Fibroblast of mammary gland (primary cell): ENCODE results near the gene ADGRD1.

Experiments
- DNase-seq: peaks from one replicate; pipeline ENCODE4 v3.0.0-alpha.2; 2010; ENCODE audit warnings: low read depth
- H3K4me3 ChIP-seq: 2 replicates; pipeline ENCODE4 v1.5.1; 2011; ENCODE audit warnings: low read depth, mild to moderate bottlenecking, low read length, moderate library complexity; ENCODE audit not compliant: control insufficient read depth
- CTCF ChIP-seq: conservative IDR thresholded peaks from 2 replicates; pipeline ENCODE4 v1.5.1; 2011; ENCODE audit warnings: low read depth, low read length, inconsistent platforms; ENCODE audit not compliant: control insufficient read depth, insufficient read depth

ADGRD1 gene

GRCh38 chr12:131026754-131027153 is 73.0 kb downstream of the ADGRD1 start:
- DNase-seq, result no peak
- TF ChIP-seq CTCF, result no peak
- no peak overlapping the region for H3K4me3 ChIP-seq

GRCh38 chr12:131027264-131027663 is 73.6 kb downstream of the ADGRD1 start:
- TF ChIP-seq CTCF, result no peak
- H3K4me3 ChIP-seq, result no peak overlapping the region
- no peak for DNase-seq

- no peak for TF ChIP-seq CTCF
- no peak overlapping the region for H3K4me3 ChIP-seq
- no peak for DNase-seq
Observed at GRCh38 chr12:131027876-131028586, 74.3 kb downstream of the ADGRD1 start.

GRCh38 chr12:131028587-131029338 is 75.1 kb downstream of the ADGRD1 start:
- no peak for DNase-seq
- no peak for TF ChIP-seq CTCF
- H3K4me3 ChIP-seq, result no peak overlapping the region

GRCh38 chr12:131030472-131031328 is 77.0 kb downstream of the ADGRD1 start:
- no peak for TF ChIP-seq CTCF

GRCh38 chr12:131032082-131032750 is 78.5 kb downstream of the ADGRD1 start:
- DNase-seq, result no peak
- H3K4me3 ChIP-seq, result no peak overlapping the region
- TF ChIP-seq CTCF, result no peak

More at GRCh38 chr12:131030472-131031328, 77.0 kb downstream of the ADGRD1 start:
- DNase-seq, result no peak
- H3K4me3 ChIP-seq, result no peak overlapping the region
